Keratinocyte (primary cell): ENCODE measurements around the gene BCAS4. TPM values are rescaled to one million over a fixed set of nuclear protein-coding genes. Genes with fewer than 3 reads are reported as not detected.

Experiments
- DNase-seq: peaks from one replicate; pipeline ENCODE4 v3.0.0-alpha.2; 2011; ENCODE audit warnings: low read depth, missing footprints, low spot score
- FAIRE-seq: peaks from 2 replicates; lab custom pipeline; 2011; peaks lifted over from hg19 to GRCh38; lab: Jason Lieb, UNC
- H2AFZ ChIP-seq: 2 replicates; pipeline ENCODE4 v1.6.0; 2012; ENCODE audit warnings: low read length, control low read depth, inconsistent platforms; ENCODE audit not compliant: control insufficient read depth
- H3K27ac ChIP-seq: 2 replicates; pipeline ENCODE4 v1.5.1; 2011; ENCODE audit warnings: low read length; ENCODE audit not compliant: control insufficient read depth, insufficient read depth
- H3K27me3 ChIP-seq: 3 replicates; pipeline ENCODE4 v1.6.0; 2011; ENCODE audit warnings: low read length; ENCODE audit not compliant: control insufficient read depth, insufficient read depth; ENCODE audit errors: extremely low read depth
- H3K36me3 ChIP-seq, 2 experiments: 2 replicates in 1 of 2; 3 replicates in 1 of 2; pipeline ENCODE4 v1.5.1; 2011; ENCODE audit warnings: low read length in 2 of 2, mild to moderate bottlenecking in 1 of 2; ENCODE audit not compliant: control insufficient read depth in 2 of 2, insufficient read depth in 2 of 2; ENCODE audit errors: extremely low read depth in 1 of 2
- H3K4me1 ChIP-seq: 3 replicates; pipeline ENCODE4 v1.5.1; 2011; ENCODE audit warnings: low read length; ENCODE audit not compliant: control insufficient read depth, insufficient read depth; ENCODE audit errors: extremely low read depth
- H3K4me2 ChIP-seq: 3 replicates; pipeline ENCODE4 v1.6.0; 2011; ENCODE audit warnings: low read depth, low read length; ENCODE audit not compliant: control insufficient read depth, insufficient read depth; ENCODE audit errors: extremely low read depth
- H3K4me3 ChIP-seq, 3 experiments: fragments of 200-600 bp in 1 of 3; sonication (generic) in 1 of 3; 2 replicates in 2 of 3; 3 replicates in 1 of 3; pipeline ENCODE4 v1.5.1; 2011 to 2016; ENCODE audit warnings: low read length in 3 of 3, mild to moderate bottlenecking in 3 of 3, control low read depth in 2 of 3, inconsistent platforms in 1 of 3, low read depth in 1 of 3, mixed read lengths in 1 of 3, mixed run types in 1 of 3, moderate library complexity in 1 of 3; ENCODE audit not compliant: control insufficient read depth in 2 of 3, insufficient read depth in 2 of 3; ENCODE audit errors: extremely low read depth in 1 of 3
- H3K79me2 ChIP-seq: 2 replicates; pipeline ENCODE4 v1.6.0; 2012; ENCODE audit warnings: low read length; ENCODE audit not compliant: control insufficient read depth, insufficient read depth
- H3K9ac ChIP-seq: 3 replicates; pipeline ENCODE4 v1.6.0; 2011; ENCODE audit warnings: low read length; ENCODE audit not compliant: control insufficient read depth, insufficient read depth; ENCODE audit errors: extremely low read depth
- H3K9me1 ChIP-seq: 3 replicates; pipeline ENCODE4 v1.6.0; 2011; ENCODE audit warnings: low read length; ENCODE audit not compliant: control insufficient read depth, insufficient read depth; ENCODE audit errors: extremely low read depth
- H3K9me3 ChIP-seq: 2 replicates; pipeline ENCODE4 v1.5.1; 2012; ENCODE audit warnings: low read depth, low read length; ENCODE audit not compliant: control insufficient read depth
- H4K20me1 ChIP-seq: 3 replicates; pipeline ENCODE4 v1.6.0; 2011; ENCODE audit warnings: low read length; ENCODE audit not compliant: control insufficient read depth, insufficient read depth; ENCODE audit errors: extremely low read depth
- CTCF ChIP-seq, 3 experiments: IDR thresholded peaks in 1 of 3; conservative IDR thresholded peaks in 1 of 3; optimal IDR thresholded peaks in 1 of 3; 2 replicates in 2 of 3; 3 replicates in 1 of 3; pipeline versions ENCODE3 to v1.5.1; 2011; ENCODE audit warnings: low read length in 3 of 3, mild to moderate bottlenecking in 3 of 3, moderate library complexity in 2 of 3, control low read depth in 1 of 3, inconsistent platforms in 1 of 3; ENCODE audit not compliant: insufficient read depth in 2 of 3; ENCODE audit errors: extremely low read depth in 1 of 3
- EZH2 ChIP-seq: IDR thresholded peaks from one replicate; pipeline ENCODE4 v1.6.1; 2012; ENCODE audit warnings: inconsistent platforms, mild to moderate bottlenecking, low read length, moderate library complexity
- dilution Hi-C: fragments of 300-500 bp; cut with MboI; formaldehyde crosslinking; loops from one replicate; pipeline ENCODE4 v1.7.0; 2020; ENCODE audit warnings: low sequenced_read_pairs; ENCODE audit not compliant: extremely low pct_ligation_motif_present
- polyA plus RNA-seq, 5 experiments: library from polyadenylated mRNA; depleted of rRNA in 3 of 5; stranded (reverse) in 3 of 5; stranded (forward) in 1 of 5; unstranded in 1 of 5; fragments of >200 nt; gene quantifications; 1 replicate in 1 of 5; 2 replicates in 3 of 5; 3 replicates in 1 of 5; pipeline versions ENCODE4 v1.2.1 to v1.2.3, GENCODE V29; 2011 to 2012; ENCODE audit warnings: missing spikeins in 2 of 5, low read depth in 1 of 5, low replicate concordance in 1 of 5

BCAS4 gene
- polyA plus RNA-seq, 1 donor (not counting 4 experiments of a cell fraction or from before 2014, with no cell fraction given): 13.8 TPM

- no peak for DNase-seq
- no peaks in the 10 kb centered on the region for H3K9me1 ChIP-seq
- H3K4me2 ChIP-seq: no peak overlapping the region
- no peak overlapping the region for H3K9ac ChIP-seq
- no peaks in the 10 kb centered on the region for H4K20me1 ChIP-seq
- H3K9me3 ChIP-seq: no peaks in the 10 kb centered on the region
- no peak for TF ChIP-seq CTCF (optimal IDR thresholded peaks at IDR 0.05 in 1 of 3, IDR thresholded peaks at IDR 0.05 in 1 of 3, conservative IDR thresholded peaks at IDR 0.05 in 1 of 3; ENCODE audit: extremely low read depth in 1 of 3, insufficient read depth in 2 of 3, low read length in 3 of 3)
- no peak for TF ChIP-seq EZH2
- H3K36me3 ChIP-seq: peaks cover 8 to 18% of the 10 kb centered on the region in 2 experiments
- dilution Hi-C loops: no loop called here
- H3K79me2 ChIP-seq: peaks cover 15% of the 10 kb centered on the region
- no peak overlapping the region for H2AFZ ChIP-seq
- peaks cover 15% of the 10 kb centered on the region for H3K4me1 ChIP-seq
- H3K27me3 ChIP-seq: no peaks in the 10 kb centered on the region
- no peak overlapping the region for H3K4me3 ChIP-seq
- no peak for FAIRE-seq
- no peak overlapping the region for H3K27ac ChIP-seq
Measured at GRCh38 chr20:50750145-50750671, 44.7 kb upstream of the BCAS4 start.

GRCh38 chr20:50753152-50753551 is 41.7 kb upstream of the BCAS4 start:
- H3K4me2 ChIP-seq: no peak overlapping the region
- H2AFZ ChIP-seq: no peak overlapping the region
- DNase-seq: no peak
- no peak overlapping the region for H3K4me3 ChIP-seq
- no peak overlapping the region for H3K27ac ChIP-seq
- H3K9ac ChIP-seq: no peak overlapping the region
- no peak for FAIRE-seq
- no peaks in the 10 kb centered on the region for H4K20me1 ChIP-seq
- dilution Hi-C loops: no loop called here
- H3K4me1 ChIP-seq: no peaks in the 10 kb centered on the region
- H3K36me3 ChIP-seq: peaks cover 8 to 12% of the 10 kb centered on the region in 2 experiments
- H3K79me2 ChIP-seq: peaks cover 2% of the 10 kb centered on the region
- no peaks in the 10 kb centered on the region for H3K9me3 ChIP-seq
- TF ChIP-seq EZH2: no peak
- TF ChIP-seq CTCF (optimal IDR thresholded peaks at IDR 0.05 in 1 of 3, IDR thresholded peaks at IDR 0.05 in 1 of 3, conservative IDR thresholded peaks at IDR 0.05 in 1 of 3; ENCODE audit: extremely low read depth in 1 of 3, insufficient read depth in 2 of 3, low read length in 3 of 3): no peak
- H3K9me1 ChIP-seq: no peaks in the 10 kb centered on the region
- no peaks in the 10 kb centered on the region for H3K27me3 ChIP-seq
